HepG2 (cell line): ENCODE measurements around the gene GATAD2B. TPM values are rescaled to one million over a fixed set of nuclear protein-coding genes. Genes with fewer than 3 reads are reported as not detected.

Experiments used
- ATAC-seq: fragments of 200-7000 bp; cut with Tn5 transposase; 3 replicates; pipeline ENCODE4 v1.9.1; 2020; ENCODE audit warnings: mild to moderate bottlenecking, moderate library complexity
- BruUV-seq: library from RNA; stranded (reverse); fragments of 400-500 nt; replicated peaks from 2 replicates; lab custom pipeline; 2021; lab: Mats Ljungman, UMichigan
- CTCF ChIA-PET: fragments of 300-600 bp; formaldehyde crosslinking; extraction: SDS; loops from one replicate; lab custom pipeline; 2021; ENCODE audit warnings: low total read pairs, inconsistent platforms, low intra/inter-chr PET ratio; lab: Yijun Ruan, JAX
- POLR2A ChIA-PET: fragments of 350-600 bp; sonication (Branson Sonifier 250); formaldehyde crosslinking; loops from one replicate; lab custom pipeline; 2020; ENCODE audit warnings: antibody characterized with exemption, inconsistent platforms; lab: Yijun Ruan, JAX
- DNase-seq: peaks from one replicate; pipeline ENCODE4 v3.0.0-alpha.2; 2015; ENCODE audit warnings: low spot score
- FAIRE-seq: peaks from 3 replicates; lab custom pipeline; 2011; peaks lifted over from hg19 to GRCh38; lab: Jason Lieb, UNC
- H2AFZ ChIP-seq: one replicate; pipeline ENCODE4 v1.6.1; 2011; ENCODE audit warnings: low read length, inconsistent platforms
- H3K27ac ChIP-seq: fragments of 300-600 bp; 3 replicates; pipeline ENCODE4 v1.8.0; 2011; ENCODE audit warnings: mixed run types, mild to moderate bottlenecking, mixed read lengths, low read length, inconsistent platforms; ENCODE audit not compliant: insufficient read depth; ENCODE audit errors: extremely low read length
- H3K27me3 ChIP-seq, 2 experiments: fragments of 200-600 bp in 1 of 2; 2 replicates in 1 of 2; 3 replicates in 1 of 2; pipeline versions ENCODE4 v1.6.0 to v1.8.0; 2011; ENCODE audit warnings: low read length in 2 of 2, mild to moderate bottlenecking in 2 of 2, moderate library complexity in 2 of 2, inconsistent platforms in 1 of 2; ENCODE audit not compliant: insufficient read depth in 2 of 2, control insufficient read depth in 1 of 2
- H3K36me3 ChIP-seq, 2 experiments: fragments of 200-600 bp in 1 of 2; replicated peaks in 1 of 2; 2 replicates in 1 of 2; 3 replicates in 1 of 2; pipeline versions ENCODE4 v1.5.1 to v1.8.0; 2011; ENCODE audit warnings: low read length in 2 of 2, inconsistent platforms in 1 of 2; ENCODE audit not compliant: insufficient read depth in 2 of 2, control insufficient read depth in 1 of 2
- H3K4me1 ChIP-seq: 2 replicates; pipeline ENCODE4 v1.5.1; 2012; ENCODE audit warnings: low read length, inconsistent platforms; ENCODE audit not compliant: insufficient read depth
- H3K4me2 ChIP-seq: 2 replicates; pipeline ENCODE4 v1.6.0; 2011; ENCODE audit warnings: low read depth, low read length, inconsistent platforms
- H3K4me3 ChIP-seq, 3 experiments: fragments of 200-600 bp in 1 of 3; sonication (generic), shearing (Covaris generic) in 1 of 3; replicated peaks in 1 of 3; 2 replicates each; pipeline ENCODE4 v1.5.1; 2011 to 2016; ENCODE audit warnings: low read length in 3 of 3, inconsistent platforms in 2 of 3, low read depth in 2 of 3, mild to moderate bottlenecking in 2 of 3, control low read depth in 1 of 3, mixed read lengths in 1 of 3; ENCODE audit not compliant: insufficient read depth in 1 of 3
- H3K79me2 ChIP-seq: one replicate; pipeline ENCODE4 v1.6.1; 2011; ENCODE audit warnings: low read length, inconsistent platforms; ENCODE audit not compliant: insufficient read depth
- H3K9ac ChIP-seq: 2 replicates; pipeline ENCODE4 v1.6.0; 2011; ENCODE audit warnings: mild to moderate bottlenecking, low read depth, low read length, inconsistent platforms; ENCODE audit not compliant: insufficient read depth
- H3K9me3 ChIP-seq: 2 replicates; pipeline ENCODE4 v1.5.1; 2012; ENCODE audit warnings: mild to moderate bottlenecking, low read length
- H4K20me1 ChIP-seq: 2 replicates; pipeline ENCODE4 v1.6.0; 2011; ENCODE audit warnings: inconsistent platforms, mild to moderate bottlenecking, low read length, moderate library complexity; ENCODE audit not compliant: insufficient read depth
- BCL3 ChIP-seq: sonication (generic); formaldehyde crosslinking; IDR thresholded peaks from 2 replicates; pipeline ENCODE4 v1.5.1; 2020; ENCODE audit warnings: mild to moderate bottlenecking, missing genetic modification reagents, moderate library complexity
- CTCF ChIP-seq: sonication (generic); formaldehyde crosslinking; IDR thresholded peaks from 2 replicates; pipeline ENCODE4 v1.5.0; 2020; ENCODE audit warnings: mild to moderate bottlenecking, missing genetic modification reagents, moderate library complexity
- FOXO4 ChIP-seq: sonication (generic); formaldehyde crosslinking; conservative IDR thresholded peaks from 2 replicates; pipeline ENCODE4 v1.8.1; 2023; ENCODE audit warnings: missing genetic modification reagents
- HNRNPL ChIP-seq: fragments of 200-400 bp; formaldehyde crosslinking; IDR thresholded peaks from 2 replicates; pipeline ENCODE4 v1.6.1; 2017; ENCODE audit warnings: mild to moderate bottlenecking, low read depth, low read length
- HNRNPLL ChIP-seq: fragments of 200-400 bp; formaldehyde crosslinking; IDR thresholded peaks from 2 replicates; pipeline ENCODE4 v1.6.1; 2017; ENCODE audit warnings: mild to moderate bottlenecking, low read depth, low read length; ENCODE audit not compliant: poor library complexity, severe bottlenecking
- MAFG ChIP-seq: sonication (generic); formaldehyde crosslinking; IDR thresholded peaks from 2 replicates; pipeline ENCODE4 v1.5.1; 2020; ENCODE audit warnings: mild to moderate bottlenecking, missing genetic modification reagents
- NCOA5 ChIP-seq: sonication (generic); formaldehyde crosslinking; IDR thresholded peaks from 2 replicates; pipeline ENCODE4 v1.4.0; 2020; ENCODE audit warnings: missing genetic modification reagents
- NRL ChIP-seq: sonication (generic); formaldehyde crosslinking; IDR thresholded peaks from 2 replicates; pipeline ENCODE4 v1.5.0; 2020; ENCODE audit warnings: missing genetic modification reagents, mild to moderate bottlenecking, moderate library complexity, borderline replicate concordance
- RAD21 ChIP-seq: fragments of 450-650 bp; formaldehyde crosslinking; IDR thresholded peaks from 2 replicates; pipeline ENCODE4 v1.5.0; 2020; ENCODE audit warnings: mild to moderate bottlenecking
- STAG1 ChIP-seq: sonication (generic); formaldehyde crosslinking; IDR thresholded peaks from 2 replicates; pipeline ENCODE4 v1.4.0; 2020; ENCODE audit warnings: missing genetic modification reagents
- YY1 ChIP-seq: IDR thresholded peaks from 2 replicates; pipeline ENCODE4 v1.6.1; 2011; ENCODE audit warnings: low read length, low read depth, moderate library complexity, mild to moderate bottlenecking; ENCODE audit not compliant: insufficient read depth, insufficient replicate concordance
- ZBTB38 ChIP-seq: sonication (generic); formaldehyde crosslinking; IDR thresholded peaks from 2 replicates; pipeline ENCODE4 v1.5.1; 2020; ENCODE audit warnings: mild to moderate bottlenecking, missing genetic modification reagents
- ZBTB7A ChIP-seq: sonication (generic); formaldehyde crosslinking; IDR thresholded peaks from 2 replicates; pipeline ENCODE4 v1.8.0; 2022; ENCODE audit warnings: mild to moderate bottlenecking, missing genetic modification reagents
- ZNF160 ChIP-seq: sonication (generic); formaldehyde crosslinking; IDR thresholded peaks from 2 replicates; pipeline ENCODE4 v1.8.0; 2022; ENCODE audit warnings: mild to moderate bottlenecking, inconsistent platforms, missing genetic modification reagents
- ZNF672 ChIP-seq: sonication (generic); formaldehyde crosslinking; IDR thresholded peaks from 2 replicates; pipeline ENCODE4 v1.8.1; 2022; ENCODE audit warnings: missing genetic modification reagents
- ZNF674 ChIP-seq: sonication (generic); formaldehyde crosslinking; IDR thresholded peaks from 2 replicates; pipeline ENCODE4 v1.5.0; 2020; ENCODE audit warnings: low read depth, mild to moderate bottlenecking, missing genetic modification reagents
- ZNF776 ChIP-seq: sonication (generic); formaldehyde crosslinking; IDR thresholded peaks from 2 replicates; pipeline ENCODE4 v1.4.0; 2020; ENCODE audit warnings: mild to moderate bottlenecking, missing genetic modification reagents
- ZNF883 ChIP-seq: sonication (generic); formaldehyde crosslinking; IDR thresholded peaks from 2 replicates; pipeline ENCODE4 v1.5.1; 2020; ENCODE audit warnings: mild to moderate bottlenecking, missing genetic modification reagents; ENCODE audit errors: not compliant biosample characterization
- WGBS: methylation state at CpG from one replicate; pipeline ENCODE4 v1.1.6; 2017; ENCODE audit warnings: low lambda C conversion rate; 5-methylcytosine and 5-hydroxymethylcytosine counted together
- in situ Hi-C: cut with HindIII; loops from 2 replicates; pipeline ENCODE4 v1.10.0; 2017; ENCODE audit warnings: low pct_unique_long_range_greater_than_20kb; ENCODE audit not compliant: extremely low pct_ligation_motif_present
- intact Hi-C: fragments of 100-400 bp; cut with micrococcal nuclease; formaldehyde crosslinking; loops from one replicate; pipeline ENCODE4 v1.10.0; 2022; ENCODE audit not compliant: unreplicated experiment
- polyA plus RNA-seq, 8 experiments: library from polyadenylated mRNA; depleted of rRNA in 3 of 8; stranded (reverse) in 7 of 8; unstranded in 1 of 8; fragments of >200 nt; fragmentation: Illumina TruSeq in 4 of 8; extraction: Trizol in 4 of 8; gene quantifications; 2 replicates each; pipeline versions ENCODE4 v1.2.1 to v1.2.3, GENCODE V29; 2011 to 2016; ENCODE audit warnings: low read depth in 4 of 8, missing spikeins in 1 of 8, mixed read lengths in 1 of 8; ENCODE audit not compliant: insufficient read depth in 1 of 8
- total RNA-seq, 5 experiments: library from RNA; depleted of rRNA; stranded (reverse); fragments of >200 nt; fragmentation: Illumina TruSeq; extraction: Trizol; gene quantifications; 2 replicates each; pipeline ENCODE4 v1.2.3, GENCODE V29; 2016; ENCODE audit warnings: low read depth in 1 of 5

Gene GATAD2B
- total and polyA plus RNA-seq, 2 of the 13 experiments (the other 11 are each of a cell fraction or from before 2014, with no cell fraction given) = 3.2 to 5.2 TPM

- Histone ChIP-seq H3K4me1 (peaks cover 55% of the 10 kb centered on the region), H3K27ac (no peak overlapping the region), H3K4me2 (no peak overlapping the region), H3K36me3 (peaks cover 6 to 29% of the 10 kb centered on the region in 2 experiments; a peak in 4 of 5 replicates), H3K79me2 (no peaks in the 10 kb centered on the region), H3K27me3 (no peaks in the 10 kb centered on the region), H3K4me3 (no peak overlapping the region), H3K9me3 (no peaks in the 10 kb centered on the region), H3K9ac (no peak overlapping the region), H2AFZ (no peak overlapping the region), H4K20me1 (no peaks in the 10 kb centered on the region)
- no peak for FAIRE-seq
- ChIA-PET POLR2A (interaction anchor here (3.8 kb wide), 1 partner anchor 43 kb away, joined by 27 read pairs; the partner anchor contains the start of gene INTS3), CTCF (interaction anchor here (1.8 kb wide), 1 partner anchor 94 kb away, joined by 11 read pairs; the partner anchor contains the start of gene NPR1)
- BruUV-seq = no TSS peak
- intact Hi-C loops = loop anchor here (1.0 kb wide), 1 partner anchor 95 kb away; no protein-coding TSS in a partner anchor
- DNase-seq = no peak
- in situ Hi-C loops = loop anchor here (5.0 to 10.0 kb wide), 2 partner anchors 95 to 257 kb away; partner anchors contain the start of gene NPR1
- ATAC-seq = no peak
- WGBS = 88% methylated on average over 6 of the region's 21 CpGs
- TF ChIP-seq MAFG (CRISPR knock-in tag) (no peak), BCL3 (CRISPR knock-in tag) (0 out of 2 replicates have a peak, but pooled peaks have one; percentile 28), ZNF674 (no peak), ZNF776 (CRISPR knock-in tag) (no peak), YY1 (peak; percentile 17), HNRNPLL (peak; percentile 15), NCOA5 (CRISPR knock-in tag) (no peak), STAG1 (CRISPR knock-in tag) (peak; percentile 67), ZNF672 (CRISPR knock-in tag) (no peak), HNRNPL (0 out of 2 replicates have a peak, but pooled peaks have one; percentile 24), FOXO4 (CRISPR knock-in tag) (0 out of 2 replicates have a peak, but pooled peaks have one; percentile 54), ZNF160 (CRISPR knock-in tag) (no peak), ZBTB7A (CRISPR knock-in tag) (0 out of 2 replicates have a peak, but pooled peaks have one; percentile 76), ZNF883 (peak; percentile 31), ZBTB38 (CRISPR knock-in tag) (0 out of 2 replicates have a peak, but pooled peaks have one; percentile 31), NRL (CRISPR knock-in tag) (peak; percentile 76; the same call in 1 of the 2 replicates), RAD21 (CRISPR knock-in tag) (peak; percentile 74), CTCF (peak; percentile 92)
These were observed 150.8 kb downstream of the GATAD2B start for GRCh38 chr1:153771841-153772593.
